ENCODE results near the gene MAGT1. TPM values are rescaled to one million over a fixed set of nuclear protein-coding genes. Genes with fewer than 3 reads are reported as not detected.

The MAGT1 gene
- total and polyA plus RNA-seq, 2 donors (not counting 1 experiment from before 2014, with no cell fraction given): 7.4 to 30.0 TPM

DNA sequence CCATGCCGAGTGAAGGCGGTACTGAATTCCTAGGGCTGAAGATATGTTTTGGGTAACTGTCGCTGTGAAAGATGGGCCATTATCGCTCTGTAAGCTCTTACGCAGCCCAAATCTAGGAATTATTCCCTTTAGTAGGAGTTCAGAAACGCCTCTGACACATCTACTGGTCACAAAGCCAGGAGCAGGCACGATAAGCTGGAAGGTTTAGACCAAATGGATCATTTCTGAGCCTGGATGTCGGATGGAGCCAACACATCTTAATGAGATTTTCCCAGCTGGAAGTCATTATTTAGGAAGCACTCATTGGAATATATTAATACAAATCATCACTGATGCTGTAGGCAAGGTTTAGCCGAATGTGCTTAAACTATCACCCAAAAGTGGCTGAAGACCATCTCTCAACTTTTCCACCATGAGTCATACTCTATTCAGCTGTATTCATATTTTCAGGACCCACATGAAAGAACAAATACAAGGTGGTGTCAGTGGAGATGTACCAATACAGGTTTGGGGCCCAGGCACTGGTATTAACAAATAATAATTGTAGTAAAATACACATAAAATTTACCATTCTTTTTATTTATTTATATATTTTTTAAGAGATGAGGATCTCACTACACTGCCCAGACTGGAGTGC, 75.0 kb downstream of the MAGT1 start:
- H3K36me3 ChIP-seq (replicated peaks in 1 of 2; ENCODE audit: control extremely low read depth in 1 of 2, control insufficient read depth in 1 of 2, extremely low read depth in 1 of 2, insufficient read depth in 2 of 2, low read length in 1 of 2): peaks cover 0 to 1% of the 10 kb centered on the region in 2 experiments
- no peak overlapping the region for H3K27ac Mint-ChIP-seq
- no peak overlapping the region for H2AFZ ChIP-seq (ENCODE audit: insufficient read depth, low read depth, low read length, poor library complexity, severe bottlenecking)
- H3K9me3 ChIP-seq (ENCODE audit: control extremely low read depth in 1 of 3, control insufficient read depth in 2 of 3, insufficient read depth in 1 of 3, low read length in 2 of 3): peaks cover 0 to 4% (median 0%) of the 10 kb centered on the region in 3 donors
- H3K9me3 Mint-ChIP-seq (ENCODE audit: insufficient read depth): no peaks in the 10 kb centered on the region
- no CpG with 5 or more reads among the region's 9 CpGs for WGBS (ENCODE audit: insufficient coverage)
- no peak overlapping the region for H3K27ac ChIP-seq (ENCODE audit: low read length in 2 of 2)
- ChIA-PET CTCF (no interaction called here), POLR2A (no interaction called here)
- no peaks in the 10 kb centered on the region for H3K27me3 Mint-ChIP-seq
- H3K9ac ChIP-seq (ENCODE audit: low read length): no peak overlapping the region
- DNase-seq (no peak), ATAC-seq (ENCODE audit: low read depth) (no peak)
- H3K4me1 Mint-ChIP-seq: no peaks in the 10 kb centered on the region
- TF ChIP-seq, protein P1, sequence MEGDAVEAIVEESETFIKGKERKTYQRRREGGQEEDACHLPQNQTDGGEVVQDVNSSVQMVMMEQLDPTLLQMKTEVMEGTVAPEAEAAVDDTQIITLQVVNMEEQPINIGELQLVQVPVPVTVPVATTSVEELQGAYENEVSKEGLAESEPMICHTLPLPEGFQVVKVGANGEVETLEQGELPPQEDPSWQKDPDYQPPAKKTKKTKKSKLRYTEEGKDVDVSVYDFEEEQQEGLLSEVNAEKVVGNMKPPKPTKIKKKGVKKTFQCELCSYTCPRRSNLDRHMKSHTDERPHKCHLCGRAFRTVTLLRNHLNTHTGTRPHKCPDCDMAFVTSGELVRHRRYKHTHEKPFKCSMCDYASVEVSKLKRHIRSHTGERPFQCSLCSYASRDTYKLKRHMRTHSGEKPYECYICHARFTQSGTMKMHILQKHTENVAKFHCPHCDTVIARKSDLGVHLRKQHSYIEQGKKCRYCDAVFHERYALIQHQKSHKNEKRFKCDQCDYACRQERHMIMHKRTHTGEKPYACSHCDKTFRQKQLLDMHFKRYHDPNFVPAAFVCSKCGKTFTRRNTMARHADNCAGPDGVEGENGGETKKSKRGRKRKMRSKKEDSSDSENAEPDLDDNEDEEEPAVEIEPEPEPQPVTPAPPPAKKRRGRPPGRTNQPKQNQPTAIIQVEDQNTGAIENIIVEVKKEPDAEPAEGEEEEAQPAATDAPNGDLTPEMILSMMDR (IDR thresholded peaks at IDR 0.05): no peak
- no peak for TF ChIP-seq EZH2 (IDR thresholded peaks at IDR 0.05; ENCODE audit: borderline replicate concordance, insufficient read depth, low read depth, low read length, poor library complexity, severe bottlenecking)
- H3K79me2 ChIP-seq (ENCODE audit: control insufficient read depth, insufficient read depth, low read length): no peaks in the 10 kb centered on the region
- H3K4me3 Mint-ChIP-seq: no peak overlapping the region
- H3K27me3 ChIP-seq (replicated peaks in 1 of 4; ENCODE audit: control extremely low read depth in 1 of 4, control insufficient read depth in 3 of 4, insufficient read depth in 4 of 4, low read length in 3 of 4): no peaks in the 10 kb centered on the region
- intact Hi-C loops (cut with micrococcal nuclease): no loop called here
- no peak overlapping the region for H3K4me2 ChIP-seq (replicated peaks; ENCODE audit: low read depth, low read length, poor library complexity, severe bottlenecking)
- no peaks in the 10 kb centered on the region for H3K4me1 ChIP-seq (ENCODE audit: control insufficient read depth in 2 of 2, insufficient read depth in 2 of 2, low read length in 2 of 2)
- no peak overlapping the region for H3K4me3 ChIP-seq (ENCODE audit: control extremely low read depth in 1 of 5, extremely low read depth in 1 of 5, insufficient read depth in 1 of 5, low read depth in 2 of 5, low read length in 4 of 5)
- no peaks in the 10 kb centered on the region for H4K20me1 ChIP-seq (ENCODE audit: control insufficient read depth, insufficient read depth, low read length, poor library complexity, severe bottlenecking)

DNA sequence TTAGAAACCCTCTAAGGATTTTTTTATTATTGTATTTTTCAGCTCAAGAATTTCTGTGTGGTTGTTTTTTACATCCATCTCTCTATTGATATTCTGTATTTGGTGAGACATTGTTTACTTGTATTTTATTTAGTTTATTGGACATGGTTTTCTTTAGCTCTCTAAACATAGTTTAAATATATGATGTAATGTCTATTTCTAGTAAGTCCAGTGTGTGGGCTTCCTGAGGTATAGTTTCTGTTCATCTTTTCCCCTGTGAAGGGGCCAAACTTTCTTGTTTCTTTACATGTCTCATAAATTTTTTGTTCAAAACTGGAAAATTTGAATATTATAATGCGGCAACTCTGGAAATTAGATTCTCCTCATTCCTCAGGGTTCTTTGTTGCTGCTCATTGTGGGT, 81.0 kb downstream of the MAGT1 start:
- ChIA-PET POLR2A (no interaction called here), CTCF (no interaction called here)
- H3K9me3 ChIP-seq (ENCODE audit: control extremely low read depth in 1 of 3, control insufficient read depth in 2 of 3, insufficient read depth in 1 of 3, low read length in 2 of 3): no peaks in the 10 kb centered on the region
- no peaks in the 10 kb centered on the region for H3K9me3 Mint-ChIP-seq (ENCODE audit: insufficient read depth)
- no peak overlapping the region for H3K27ac Mint-ChIP-seq
- WGBS (ENCODE audit: insufficient coverage): no CpG with 5 or more reads among the region's 1 CpG
- no peak for ATAC-seq (ENCODE audit: low read depth)
- no peaks in the 10 kb centered on the region for H3K79me2 ChIP-seq (ENCODE audit: control insufficient read depth, insufficient read depth, low read length)
- H3K27me3 ChIP-seq (replicated peaks in 1 of 4; ENCODE audit: control extremely low read depth in 1 of 4, control insufficient read depth in 3 of 4, insufficient read depth in 4 of 4, low read length in 3 of 4): no peaks in the 10 kb centered on the region
- no peak for DNase-seq
- H3K27ac ChIP-seq (ENCODE audit: low read length in 2 of 2): no peak overlapping the region
- no peak overlapping the region for H2AFZ ChIP-seq (ENCODE audit: insufficient read depth, low read depth, low read length, poor library complexity, severe bottlenecking)
- TF ChIP-seq, protein P1 (IDR thresholded peaks at IDR 0.05): no peak
- TF ChIP-seq EZH2 (IDR thresholded peaks at IDR 0.05; ENCODE audit: borderline replicate concordance, insufficient read depth, low read depth, low read length, poor library complexity, severe bottlenecking): no peak
- H4K20me1 ChIP-seq (ENCODE audit: control insufficient read depth, insufficient read depth, low read length, poor library complexity, severe bottlenecking): no peaks in the 10 kb centered on the region
- H3K36me3 ChIP-seq (replicated peaks in 1 of 2; ENCODE audit: control extremely low read depth in 1 of 2, control insufficient read depth in 1 of 2, extremely low read depth in 1 of 2, insufficient read depth in 2 of 2, low read length in 1 of 2): no peaks in the 10 kb centered on the region
- intact Hi-C loops (cut with micrococcal nuclease): no loop called here
- H3K27me3 Mint-ChIP-seq: no peaks in the 10 kb centered on the region
- no peaks in the 10 kb centered on the region for H3K4me1 Mint-ChIP-seq
- no peaks in the 10 kb centered on the region for H3K4me1 ChIP-seq (ENCODE audit: control insufficient read depth in 2 of 2, insufficient read depth in 2 of 2, low read length in 2 of 2)
- no peak overlapping the region for H3K4me2 ChIP-seq (replicated peaks; ENCODE audit: low read depth, low read length, poor library complexity, severe bottlenecking)
- no peak overlapping the region for H3K9ac ChIP-seq (ENCODE audit: low read length)
- no peak overlapping the region for H3K4me3 ChIP-seq (ENCODE audit: control extremely low read depth in 1 of 5, extremely low read depth in 1 of 5, insufficient read depth in 1 of 5, low read depth in 2 of 5, low read length in 4 of 5)
- H3K4me3 Mint-ChIP-seq: no peak overlapping the region
